Measurements from ENCODE around the gene ZBTB25. TPM values are rescaled to one million over a fixed set of nuclear protein-coding genes. Genes with fewer than 3 reads are reported as not detected.

Gene ZBTB25
- total RNA-seq, 4 donors from 2014 or later, result 4.6 to 34.4 (median 11.2) TPM

DNA sequence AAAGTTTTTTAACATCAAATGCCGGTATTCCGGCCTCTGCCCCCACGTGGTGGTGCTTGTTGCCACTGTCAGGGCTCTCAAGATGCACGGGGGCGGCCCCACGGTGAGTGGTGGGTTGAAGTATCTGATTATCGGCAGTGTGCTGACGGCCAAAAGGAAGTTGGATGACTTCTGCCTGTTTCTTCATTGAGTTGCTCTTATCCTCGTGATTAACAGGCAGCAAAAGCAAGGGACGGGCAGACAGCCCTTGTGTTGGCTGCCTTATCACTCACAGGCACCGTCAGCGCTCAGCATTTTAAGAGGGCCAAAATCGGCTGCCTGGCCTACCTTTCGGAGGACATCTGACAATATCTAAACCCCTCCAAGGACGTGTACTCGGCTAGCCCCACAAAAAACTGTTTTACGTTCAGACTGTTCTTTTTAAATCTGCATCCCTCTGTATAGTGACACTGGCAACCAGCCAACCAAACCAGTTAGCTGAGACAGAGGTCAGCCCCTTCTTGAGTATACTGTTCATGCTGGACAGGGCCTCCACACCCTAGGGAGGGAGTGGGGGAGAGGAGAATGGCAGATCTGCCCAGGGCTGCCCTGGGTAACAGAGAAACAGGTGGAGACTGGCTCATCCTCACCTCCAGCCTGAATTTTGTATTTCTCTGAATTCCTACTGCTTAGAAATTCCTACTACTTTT lies 61.2 kb downstream of the ZBTB25 start:
- Histone ChIP-seq H3K4me1 (no peaks in the 10 kb centered on the region), H3K27ac (peak overlapping the region; percentile 3 to 61), H3K36me3 (no peaks in the 10 kb centered on the region), H3K4me3 (no peak overlapping the region), H3K9me3 (no peaks in the 10 kb centered on the region), H3K27me3 (no peaks in the 10 kb centered on the region)
- peak in 1 of 2 donors; percentile 30 for DNase-seq
- no peak for TF ChIP-seq POLR2A (IDR thresholded peaks at IDR 0.05)
- TF ChIP-seq CTCF (IDR thresholded peaks at IDR 0.05), result no peak
- intact Hi-C loops (cut with DNase I; ENCODE audit: low total_unique reads), result no loop called here

- intact Hi-C loops (cut with DNase I; ENCODE audit: low total_unique reads), result no loop called here
- no peaks in the 10 kb centered on the region for H3K27me3 ChIP-seq
- H3K36me3 ChIP-seq, result no peaks in the 10 kb centered on the region
Measured at GRCh38 chr14:64440494-64440893, 63.1 kb downstream of the ZBTB25 start.

DNA sequence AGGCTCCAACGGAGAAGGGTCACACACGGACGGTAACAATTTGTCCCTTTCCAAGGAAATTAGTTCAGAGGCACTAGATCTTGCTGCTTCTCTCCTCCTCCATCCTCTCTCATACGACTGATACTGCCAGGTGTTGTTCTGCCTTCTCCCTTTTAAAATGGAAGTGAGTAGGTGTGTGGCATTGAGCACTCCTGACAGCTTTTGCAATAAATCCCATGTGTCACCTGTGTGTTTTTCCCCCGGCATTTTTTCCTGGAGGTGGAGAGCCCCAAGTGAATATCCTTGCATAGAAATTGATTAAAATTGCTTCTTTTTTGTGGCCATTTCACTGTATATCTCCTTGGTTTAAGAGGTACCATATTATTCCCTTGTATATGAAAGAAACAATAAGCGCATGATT lies 64.5 kb downstream of the ZBTB25 start:
- Histone ChIP-seq H3K27ac (peak overlapping the region in 1 of 2 donors; percentile 50), H3K9me3 (no peaks in the 10 kb centered on the region), H3K4me1 (no peaks in the 10 kb centered on the region), H3K27me3 (no peaks in the 10 kb centered on the region), H3K36me3 (no peaks in the 10 kb centered on the region), H3K4me3 (no peak overlapping the region)
- intact Hi-C loops (cut with DNase I; ENCODE audit: low total_unique reads), result no loop called here
- DNase-seq, result no peak
- TF ChIP-seq POLR2A (IDR thresholded peaks at IDR 0.05), result no peak
- no peak for TF ChIP-seq CTCF (IDR thresholded peaks at IDR 0.05)

More at GRCh38 chr14:64440494-64440893, 63.1 kb downstream of the ZBTB25 start:
- DNase-seq, result no peak
- no peaks in the 10 kb centered on the region for H3K4me1 ChIP-seq
- no peak for TF ChIP-seq POLR2A (IDR thresholded peaks at IDR 0.05)
- TF ChIP-seq CTCF (IDR thresholded peaks at IDR 0.05), result no peak
- no peaks in the 10 kb centered on the region for H3K9me3 ChIP-seq
- no peak overlapping the region for H3K27ac ChIP-seq
- H3K4me3 ChIP-seq, result no peak overlapping the region

DNA sequence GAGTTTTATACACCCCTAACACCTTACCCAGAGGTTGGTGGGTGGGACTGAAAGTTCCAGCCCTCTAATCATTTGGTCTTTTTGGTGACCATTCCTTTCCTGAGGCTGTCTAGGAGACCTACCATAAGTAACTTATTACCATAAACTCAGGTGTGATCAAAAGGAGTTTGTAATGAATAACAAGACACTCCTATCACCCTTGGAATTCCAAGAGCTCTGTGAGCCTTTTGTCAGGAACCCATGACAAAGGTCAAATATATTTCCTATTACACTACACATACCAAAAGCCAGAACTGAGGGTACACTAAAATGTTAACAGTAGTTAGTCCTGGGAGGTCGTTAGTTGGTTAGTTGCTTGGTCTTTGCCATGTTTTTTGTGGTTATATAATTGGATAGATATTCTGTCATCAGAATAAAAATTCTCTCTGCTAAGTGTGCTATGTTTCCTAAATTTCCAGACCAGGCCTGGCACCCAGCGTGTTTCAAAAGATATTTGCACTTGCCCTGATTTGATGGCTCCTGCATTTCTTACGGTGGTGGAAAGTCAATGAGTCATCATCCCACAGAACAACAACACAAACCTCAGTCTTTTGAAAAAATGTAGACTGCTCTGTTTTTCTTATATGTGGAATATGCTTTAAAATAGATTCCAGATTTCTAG lies 65.3 kb downstream of the ZBTB25 start:
- intact Hi-C loops (cut with DNase I; ENCODE audit: low total_unique reads), result no loop called here
- no peaks in the 10 kb centered on the region for H3K4me1 ChIP-seq
- TF ChIP-seq CTCF (IDR thresholded peaks at IDR 0.05) (no peak), POLR2A (IDR thresholded peaks at IDR 0.05) (no peak)
- H3K9me3 ChIP-seq, result no peaks in the 10 kb centered on the region
- DNase-seq, result no peak
- no peaks in the 10 kb centered on the region for H3K36me3 ChIP-seq
- no peaks in the 10 kb centered on the region for H3K27me3 ChIP-seq
- peak overlapping the region in 1 of 2 donors; percentile 50 for H3K27ac ChIP-seq
- H3K4me3 ChIP-seq, result no peak overlapping the region

GRCh38 chr14:64434528-64434927 lies 69.1 kb downstream of the ZBTB25 start:
- Histone ChIP-seq H3K27ac (no peak overlapping the region), H3K4me1 (no peaks in the 10 kb centered on the region), H3K9me3 (no peaks in the 10 kb centered on the region), H3K27me3 (no peaks in the 10 kb centered on the region), H3K4me3 (no peak overlapping the region), H3K36me3 (no peaks in the 10 kb centered on the region)
- DNase-seq, result no peak
- intact Hi-C loops (cut with DNase I; ENCODE audit: low total_unique reads), result no loop called here
- TF ChIP-seq CTCF (IDR thresholded peaks at IDR 0.05) (no peak), POLR2A (IDR thresholded peaks at IDR 0.05) (no peak)
